GM19438 (cell line): Measurements from ENCODE around the gene FUT7.
A peak's percentile ranks its signal among the peaks of the same experiment; 100 is the strongest.
"Not testable (repeated sequence)": the region's sequence is repeated elsewhere in the genome, so short reads cannot be mapped to it uniquely, and the experiment has no call there.

Experiments used
- ATAC-seq: cut with Tn5 transposase; IDR thresholded peaks from one replicate; pipeline ENCODE4 v1.9.1; 2021; ENCODE audit warnings: low read depth; ENCODE audit not compliant: unreplicated experiment

The FUT7 gene

DNA sequence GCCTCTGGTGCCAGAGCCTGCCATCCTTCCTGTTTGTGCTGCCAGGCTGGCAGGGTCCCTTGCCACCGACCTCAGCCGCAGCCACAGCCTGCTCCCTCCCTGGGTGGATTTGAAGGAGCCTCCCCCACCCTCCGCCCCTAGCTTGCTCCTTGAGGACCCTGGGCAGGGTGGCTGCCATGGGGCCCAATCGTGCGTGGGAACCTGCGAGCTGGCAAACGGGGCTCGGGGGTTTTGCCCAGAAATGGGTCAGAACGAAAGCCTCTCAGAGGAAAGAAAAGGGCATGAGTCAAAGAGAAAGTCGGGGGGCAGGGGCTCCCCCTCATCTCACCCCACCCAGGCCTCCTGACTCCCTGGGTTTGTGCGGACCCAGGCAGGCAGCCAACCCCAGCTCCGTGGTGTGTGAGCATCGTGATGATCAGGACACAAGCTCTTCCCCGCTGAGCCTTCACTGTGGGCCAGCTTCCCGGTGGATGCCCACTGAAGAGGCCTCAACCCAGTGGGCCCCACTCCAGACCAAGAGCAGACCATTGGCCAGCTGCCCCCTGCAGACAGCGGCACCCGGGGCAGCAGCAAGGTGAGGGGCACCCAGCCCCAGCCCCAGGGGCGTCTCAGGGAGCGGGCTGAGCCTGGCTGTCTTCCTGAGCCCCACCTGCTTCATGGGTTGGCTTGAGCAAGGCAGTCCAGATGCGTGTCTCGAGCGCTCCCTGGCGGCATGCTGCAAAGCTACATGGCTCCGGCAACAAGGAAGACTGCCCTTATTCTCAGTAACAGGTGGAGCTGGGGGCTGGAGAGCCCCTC is 3.0 kb upstream of the FUT7 start:
- peak; percentile 50 for ATAC-seq

DNA sequence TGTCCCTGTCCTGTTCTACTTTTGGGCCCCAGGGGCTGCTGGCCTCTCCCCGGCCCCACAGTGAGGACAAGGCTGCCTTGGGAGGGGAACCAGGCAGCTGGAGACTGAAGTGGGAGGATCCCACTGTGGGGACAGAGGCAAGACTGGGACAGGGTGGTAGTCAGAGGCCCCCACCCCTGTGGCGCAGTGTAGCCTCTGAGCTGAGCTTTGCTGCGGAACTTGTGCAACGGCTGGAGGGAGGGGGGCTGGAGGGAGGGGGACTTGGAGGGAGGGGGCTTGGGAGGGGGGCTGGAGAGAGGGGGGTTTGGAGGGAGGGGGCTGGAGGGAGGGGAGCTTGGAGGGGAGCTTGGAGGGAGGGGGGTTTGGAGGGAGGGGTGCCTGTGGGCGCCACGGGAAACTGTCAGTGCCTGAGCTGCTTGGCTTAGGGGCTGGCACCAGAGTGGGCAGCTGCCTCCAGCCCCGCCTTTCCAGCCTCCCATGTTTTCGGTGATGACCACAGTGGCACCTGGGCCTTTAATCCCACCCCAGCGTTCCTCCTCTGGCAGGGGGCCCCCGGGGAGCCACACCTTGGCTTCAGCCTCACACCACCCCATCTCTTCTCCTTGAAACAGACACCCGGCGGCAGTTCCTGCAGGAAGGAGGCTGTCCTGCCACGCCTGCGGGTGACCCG is 2.3 kb upstream of the FUT7 start:
- ATAC-seq, result no peak

DNA sequence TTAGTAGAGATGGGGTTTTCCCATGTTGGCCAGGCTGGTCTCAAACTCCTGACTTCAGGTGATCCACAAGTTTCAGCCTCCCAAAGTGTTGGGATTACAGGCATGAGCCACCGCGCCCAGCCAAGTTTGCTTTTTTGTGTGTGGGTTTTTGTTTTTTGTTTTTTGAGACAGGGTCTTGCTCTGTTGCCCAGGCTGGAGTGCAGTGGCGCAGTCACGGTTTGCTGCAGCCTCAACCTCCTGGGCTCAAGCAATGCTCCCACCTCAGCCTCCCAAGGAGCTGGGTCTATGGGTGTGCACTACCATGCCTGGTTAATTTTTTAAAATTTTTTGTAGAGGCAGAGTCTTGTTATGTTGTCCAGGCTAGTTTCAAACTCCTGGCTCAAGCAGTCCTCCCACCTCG is 1.6 kb upstream of the FUT7 start:
- not testable (repeated sequence) for ATAC-seq

DNA sequence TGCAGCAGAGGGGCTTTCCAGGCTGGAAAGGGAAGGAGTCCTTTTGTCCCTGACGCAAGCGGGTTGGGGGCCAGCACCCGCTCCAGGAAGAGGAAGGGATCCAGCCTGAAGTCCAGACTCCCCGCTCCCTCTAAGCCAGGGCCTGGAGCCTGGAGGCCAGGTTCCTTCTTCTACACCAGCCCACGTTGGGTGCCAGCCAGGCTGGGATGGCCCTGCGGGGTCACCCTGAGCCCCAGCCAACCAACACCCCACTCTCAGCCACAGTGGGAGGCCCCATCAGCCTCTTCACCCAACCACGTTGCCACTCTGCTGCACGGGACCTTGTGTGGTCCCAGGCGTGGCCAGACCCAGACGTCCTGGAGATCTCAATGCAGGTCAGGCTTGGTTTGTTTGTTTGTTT is 970 bp upstream of the FUT7 start:
- no peak for ATAC-seq

DNA sequence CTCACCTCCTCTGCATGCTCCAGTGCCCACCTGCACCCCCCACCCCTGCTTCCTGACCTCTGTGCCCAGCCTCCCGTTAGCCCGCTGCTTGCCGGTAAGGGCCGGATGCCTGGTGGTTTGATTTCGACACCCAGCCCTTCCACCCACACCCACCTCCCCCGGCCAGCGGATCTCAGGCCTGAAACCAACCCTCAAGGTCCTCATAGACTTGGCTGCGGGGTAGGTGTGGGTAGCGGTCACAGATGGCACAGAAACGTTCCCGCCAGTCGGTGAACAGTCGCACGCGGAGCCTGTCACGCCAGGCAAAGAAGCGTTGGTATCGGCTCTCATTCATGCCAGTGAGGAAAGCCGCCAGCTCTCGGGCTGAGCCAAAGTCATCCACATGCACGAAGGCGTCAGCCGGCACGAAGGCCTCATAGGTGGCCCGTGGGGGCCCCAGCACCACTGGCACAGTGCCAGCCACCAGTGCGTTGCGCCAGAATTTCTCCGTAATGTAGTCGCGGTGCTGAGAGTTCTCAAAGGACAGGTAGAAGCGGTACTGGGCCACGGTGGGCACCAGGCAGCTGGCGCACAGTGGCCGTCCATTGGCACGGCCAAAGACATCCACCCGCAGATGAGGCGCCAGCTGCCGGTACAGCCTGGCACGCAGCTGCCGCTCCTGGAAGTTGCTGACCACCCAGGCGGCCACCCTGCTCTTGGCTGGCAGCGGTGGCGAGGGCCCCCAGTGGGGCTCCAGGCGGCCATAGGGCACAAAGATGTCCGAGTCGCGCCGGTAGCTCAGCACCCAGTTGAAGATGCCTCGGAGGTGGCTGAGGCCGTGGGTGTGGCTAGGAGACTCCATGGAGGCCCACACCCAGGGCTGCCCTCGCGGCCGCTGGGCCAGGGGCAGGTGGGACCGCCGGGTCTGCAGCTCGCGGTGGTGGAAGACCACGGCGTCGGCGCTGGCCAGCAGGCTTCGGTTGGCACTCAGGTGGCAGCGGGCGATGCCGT is 1.1 kb downstream of the FUT7 start:
- no peak for ATAC-seq

DNA sequence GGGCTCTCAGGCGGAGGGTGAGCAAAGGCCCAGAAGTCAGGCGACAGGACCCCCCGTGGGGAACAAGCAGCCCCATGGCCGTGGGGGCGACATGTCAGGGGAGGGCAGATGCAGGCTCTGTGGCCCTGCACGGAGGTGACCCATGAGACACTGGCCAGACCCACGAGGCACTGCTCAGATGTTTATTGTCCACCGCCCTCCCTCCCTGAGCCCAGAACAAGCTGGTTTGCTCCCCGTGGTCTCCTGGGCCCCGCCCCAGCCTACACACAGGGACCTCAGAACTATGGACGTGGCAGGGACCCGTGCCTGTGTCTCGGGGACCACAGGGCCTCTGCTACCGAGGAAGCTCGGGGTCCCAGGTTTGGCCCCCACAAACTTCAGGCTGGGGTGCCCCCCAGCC is 1.9 kb downstream of the FUT7 start:
- no peak for ATAC-seq

DNA sequence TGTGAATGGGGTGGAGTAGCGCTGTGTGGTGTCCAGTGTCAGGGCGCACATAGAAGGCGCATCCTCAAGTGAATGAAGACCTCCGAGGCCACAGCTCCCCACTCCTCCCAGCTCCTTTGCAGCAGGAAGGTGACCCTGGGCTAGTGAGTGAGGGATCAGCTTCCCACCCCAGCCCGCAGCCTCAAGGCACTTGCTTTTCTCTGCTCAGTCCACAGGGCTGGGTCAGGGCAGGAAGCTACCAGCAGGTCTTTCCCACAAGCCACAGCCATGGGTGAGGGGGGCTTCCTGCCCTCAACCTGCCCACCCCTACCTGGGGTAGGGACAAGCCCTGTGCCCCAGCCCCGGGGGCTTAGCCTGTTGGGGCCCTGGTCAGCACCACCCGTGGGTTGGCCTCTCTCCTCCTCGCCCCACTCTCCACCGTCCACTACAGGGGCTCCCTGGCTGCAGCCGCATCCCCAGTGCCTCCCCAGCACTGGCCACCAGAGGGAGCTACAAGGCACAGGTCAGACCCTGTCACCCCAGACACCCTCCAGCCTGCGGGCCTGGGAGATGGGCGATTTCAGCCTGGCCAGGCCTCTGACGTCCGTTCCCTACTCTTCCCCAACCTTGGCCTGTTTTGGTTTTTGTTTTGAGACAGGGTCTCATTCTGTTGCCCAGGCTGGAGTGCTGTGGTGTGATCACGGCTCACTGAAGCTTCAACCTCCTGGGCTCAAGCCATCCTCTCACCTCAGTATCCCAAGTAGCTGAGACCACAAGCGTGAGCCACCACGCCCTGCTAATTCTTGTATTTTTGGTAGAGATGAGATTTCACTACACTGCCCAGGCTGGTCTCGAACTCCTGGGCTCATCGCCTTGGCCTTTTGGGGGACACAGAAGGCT is 2.6 kb downstream of the FUT7 start:
- ATAC-seq, result no peak

DNA sequence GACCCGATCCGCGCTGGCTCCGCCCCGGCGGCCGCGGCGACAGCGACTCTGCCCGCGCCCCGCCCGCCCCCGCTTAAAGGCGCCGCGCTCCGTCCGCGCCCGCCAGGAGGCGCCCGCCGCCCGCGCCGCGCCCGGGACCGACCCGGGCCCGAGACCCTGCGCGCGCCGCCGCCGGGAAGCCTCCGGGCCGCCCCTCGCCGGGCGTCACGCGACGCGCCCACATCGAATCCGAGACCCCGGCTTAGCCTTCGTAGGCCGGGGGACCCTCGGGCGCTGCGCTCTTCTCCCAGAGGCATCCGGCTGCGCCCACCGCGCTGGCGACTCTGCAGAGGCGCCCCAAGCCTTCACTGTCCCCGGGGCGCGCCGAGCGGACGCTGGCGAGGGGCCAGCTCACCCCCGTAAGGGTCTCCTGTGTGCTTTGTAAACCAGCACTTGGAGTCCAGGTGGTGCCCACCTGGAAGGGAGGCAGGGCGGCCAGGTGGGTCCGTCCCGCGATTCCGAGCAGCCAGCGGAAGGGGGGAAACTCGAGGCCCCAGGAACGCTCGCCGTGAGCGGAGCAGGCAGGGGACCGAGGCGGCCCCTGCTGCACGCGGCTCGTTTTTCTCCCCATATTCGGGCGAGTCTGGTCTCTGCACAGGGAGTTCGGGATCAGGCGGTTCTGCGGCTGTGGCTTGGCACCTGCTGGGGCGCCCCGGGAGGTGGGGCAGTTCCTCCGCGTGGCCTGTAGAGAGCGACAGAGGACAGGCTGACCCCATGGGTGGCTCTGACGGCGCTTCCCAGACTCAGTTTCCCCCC is 3.4 kb downstream of the FUT7 start:
- no peak for ATAC-seq

DNA sequence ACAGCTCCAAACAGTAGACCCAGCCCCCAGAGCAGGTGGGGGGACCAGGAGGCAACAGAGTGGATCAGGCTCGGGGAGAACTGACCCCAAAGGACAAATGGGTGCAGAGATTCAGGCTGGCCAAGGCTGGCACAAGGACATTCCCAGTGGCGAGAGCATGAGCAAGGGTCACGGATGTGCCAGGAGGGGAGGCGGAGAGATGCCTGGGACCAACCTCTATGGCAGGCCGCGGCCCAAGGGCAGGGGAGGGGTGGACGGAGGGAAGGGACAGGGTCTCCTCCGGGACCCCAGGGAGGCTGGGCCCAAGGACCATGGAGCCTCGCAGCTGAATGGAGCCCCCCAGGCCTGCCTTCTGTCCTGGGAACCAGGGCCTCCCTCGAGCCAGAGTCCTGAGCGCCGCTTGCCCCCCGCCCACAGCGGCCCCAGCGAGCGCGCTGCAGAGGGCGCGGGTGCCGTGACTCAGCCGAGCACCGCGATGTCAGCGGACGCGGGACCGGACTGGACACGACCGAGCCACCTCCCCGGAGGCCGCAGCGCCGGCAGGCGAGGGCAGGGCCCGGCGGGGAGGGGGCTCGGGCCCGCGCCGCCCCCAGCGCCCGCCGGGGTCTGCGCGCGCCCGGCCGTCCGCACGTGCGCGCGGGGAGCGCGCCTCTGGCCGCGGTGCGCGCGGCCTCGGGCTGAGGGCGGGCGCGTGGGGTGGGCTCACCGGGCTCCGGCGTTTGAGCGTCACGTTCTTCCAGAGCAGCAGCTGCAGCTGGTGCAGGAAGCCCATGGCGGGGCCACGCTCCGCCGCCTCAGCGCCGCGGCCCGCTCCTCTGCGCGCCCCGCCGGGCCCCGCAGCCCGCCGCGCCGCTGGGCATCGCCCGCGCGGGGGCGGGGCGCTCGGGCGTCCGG is 4.3 kb downstream of the FUT7 start, which contains the start of gene ABCA2:
TSS of gene ABCA2 (minus strand) at position 869 of the 894 bp plus-strand sequence. CDS start at position 772, 97 bp downstream.
- ATAC-seq, result no peak

DNA sequence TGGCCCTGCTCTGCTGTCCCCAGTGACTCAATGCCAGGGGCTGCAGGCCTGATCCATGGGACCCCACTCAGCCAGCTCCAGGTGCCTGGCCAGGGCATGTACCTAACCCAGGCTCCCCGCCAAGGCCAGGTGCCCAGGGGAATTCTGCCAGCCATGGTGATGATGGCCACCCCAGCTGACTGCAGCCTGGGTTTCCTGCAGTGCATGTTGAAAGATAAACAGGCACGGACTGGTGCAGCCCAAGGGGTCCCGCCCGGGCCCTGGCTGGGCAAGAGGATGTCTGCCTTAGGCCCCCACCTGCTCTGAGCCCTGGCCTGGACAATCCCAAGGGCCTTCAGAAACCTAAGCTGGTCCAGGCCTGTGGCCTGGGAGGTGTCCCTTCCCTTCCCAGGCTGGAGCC is 5.1 kb downstream of the FUT7 start:
- ATAC-seq, result no peak

DNA sequence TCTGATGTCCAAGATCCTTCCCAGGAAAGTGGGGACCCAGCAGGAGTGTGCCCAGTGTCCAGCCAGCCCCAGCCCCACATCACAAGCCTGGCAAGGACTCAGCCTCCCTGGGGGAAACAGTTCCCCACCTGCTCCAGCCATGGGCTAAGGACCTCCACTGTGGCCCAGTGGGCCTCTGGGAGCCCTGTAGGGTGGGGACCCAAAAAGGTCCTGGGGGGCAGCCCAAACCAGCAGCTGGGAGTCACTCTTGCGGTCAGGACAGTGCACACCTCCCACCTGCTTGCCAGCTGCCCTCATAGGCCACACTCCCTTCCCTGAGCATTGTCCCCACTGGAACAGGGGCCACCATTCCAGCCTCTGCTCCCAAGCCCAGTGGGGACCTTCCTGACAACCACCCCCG is 5.5 kb downstream of the FUT7 start:
- no peak for ATAC-seq

DNA sequence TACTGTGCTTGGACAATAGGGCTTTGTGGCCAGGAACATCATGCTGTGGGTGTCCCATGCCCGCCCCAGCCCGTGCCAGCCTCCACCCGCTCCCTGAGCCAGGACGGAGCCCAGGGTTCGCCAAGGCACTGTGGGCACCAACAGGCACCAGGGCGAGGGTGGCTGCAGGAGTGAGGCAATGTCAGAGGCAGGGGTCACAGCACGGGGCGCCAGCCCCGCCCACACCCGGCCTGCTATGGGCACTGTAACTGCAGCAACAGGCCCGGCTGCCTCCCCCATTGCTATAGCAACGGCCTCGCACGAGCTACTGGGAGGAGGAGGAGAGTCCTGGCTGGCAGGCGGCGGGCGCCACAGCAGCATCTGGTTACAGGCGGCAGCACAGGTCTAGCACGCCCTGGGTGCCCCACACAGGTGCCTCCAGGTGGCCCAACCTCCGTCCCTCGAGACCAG is 6.3 kb downstream of the FUT7 start:
- ATAC-seq, result no peak

DNA sequence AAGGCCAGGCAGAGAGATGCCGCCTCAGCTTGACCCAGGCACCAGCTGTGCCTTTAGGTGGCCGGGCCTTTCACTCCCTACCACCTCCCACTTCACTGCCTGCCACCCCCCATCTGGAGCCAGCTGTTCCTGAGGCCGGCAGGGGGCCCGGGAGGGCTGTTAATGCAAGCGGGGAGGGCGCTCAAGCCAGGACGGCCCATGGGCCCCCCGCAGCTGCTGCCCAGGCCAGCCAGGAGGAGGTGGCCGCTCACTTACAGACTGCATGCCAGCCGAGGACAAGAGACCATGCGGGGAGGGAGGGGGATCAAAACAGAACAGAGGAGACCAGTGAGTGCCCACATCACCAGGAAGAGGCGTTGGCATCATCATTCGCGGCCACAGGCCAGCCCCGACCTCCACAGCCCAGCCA is 8.3 kb downstream of the FUT7 start:
- ATAC-seq, result no peak

DNA sequence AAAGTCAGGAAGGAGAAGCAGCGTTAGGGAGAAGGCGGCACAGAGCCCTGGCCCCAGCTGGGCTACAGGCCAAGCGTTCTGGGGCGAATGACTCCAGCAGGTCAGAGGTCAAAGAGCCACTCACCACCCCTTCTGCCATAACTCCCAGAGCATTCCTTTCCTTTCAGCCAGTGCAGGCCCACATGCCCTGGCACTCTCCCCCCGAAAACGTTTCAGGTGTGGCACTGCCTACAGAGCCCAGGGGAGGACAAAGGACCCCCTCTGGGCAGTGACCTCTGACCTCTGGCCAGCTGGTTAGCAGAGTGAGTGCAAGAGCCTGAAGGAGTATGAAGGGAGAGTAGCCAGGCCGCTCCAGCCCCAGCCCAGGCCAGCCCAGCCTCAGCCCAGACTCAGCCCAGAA is 8.7 kb downstream of the FUT7 start:
- ATAC-seq, result no peak

DNA sequence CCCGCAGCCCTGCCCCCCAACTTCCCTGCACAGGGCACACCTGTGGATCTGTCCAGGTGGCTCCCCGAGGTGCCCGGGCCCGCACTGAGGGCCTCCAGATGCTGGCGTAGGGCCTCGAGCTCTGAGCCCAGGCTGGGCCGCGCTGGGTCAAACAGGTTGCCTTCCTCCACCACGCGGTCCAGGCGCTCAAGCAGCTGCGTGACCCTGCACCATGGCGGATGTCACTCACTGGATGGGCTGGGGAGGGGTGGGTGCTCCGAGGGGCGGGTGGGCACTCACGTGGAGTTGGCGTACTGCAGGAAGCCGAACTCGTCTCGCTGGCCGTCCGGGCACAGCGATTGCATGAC is 9.3 kb downstream of the FUT7 start:
- ATAC-seq, result no peak

DNA sequence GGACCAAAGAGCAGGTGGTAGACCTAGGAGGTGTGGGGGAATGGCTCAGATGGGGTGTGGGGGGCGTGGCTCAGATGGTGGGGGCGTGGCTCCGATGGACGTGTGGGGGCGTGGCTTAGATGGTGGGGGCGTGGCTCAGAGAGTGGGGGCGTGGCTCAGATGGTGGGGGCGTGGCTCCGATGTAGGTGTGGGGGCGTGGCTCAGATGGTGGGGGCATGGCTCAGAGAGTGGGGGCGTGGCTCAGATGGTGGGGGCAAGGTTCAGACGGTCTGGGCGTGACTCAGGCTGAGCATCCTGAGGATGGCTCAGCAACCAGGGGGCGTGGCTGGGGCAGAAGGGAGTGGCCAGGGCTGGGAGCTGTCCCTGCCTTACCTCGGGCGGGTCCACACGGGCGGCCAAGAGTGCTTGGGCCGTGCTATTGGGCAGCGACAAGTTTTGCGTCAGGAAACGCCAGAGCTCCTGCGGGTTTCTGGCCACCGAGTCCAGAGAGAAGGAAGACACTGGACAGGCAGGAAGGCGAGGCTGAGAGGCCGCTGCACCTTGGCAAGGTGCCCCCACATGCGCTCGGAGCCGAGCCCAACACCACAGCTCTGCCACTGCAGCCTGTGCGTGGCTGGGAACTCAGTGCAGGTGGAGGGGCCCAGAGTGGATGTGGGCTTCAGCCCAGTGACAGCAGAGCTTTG is 9.8 kb downstream of the FUT7 start:
- ATAC-seq, result no peak

DNA sequence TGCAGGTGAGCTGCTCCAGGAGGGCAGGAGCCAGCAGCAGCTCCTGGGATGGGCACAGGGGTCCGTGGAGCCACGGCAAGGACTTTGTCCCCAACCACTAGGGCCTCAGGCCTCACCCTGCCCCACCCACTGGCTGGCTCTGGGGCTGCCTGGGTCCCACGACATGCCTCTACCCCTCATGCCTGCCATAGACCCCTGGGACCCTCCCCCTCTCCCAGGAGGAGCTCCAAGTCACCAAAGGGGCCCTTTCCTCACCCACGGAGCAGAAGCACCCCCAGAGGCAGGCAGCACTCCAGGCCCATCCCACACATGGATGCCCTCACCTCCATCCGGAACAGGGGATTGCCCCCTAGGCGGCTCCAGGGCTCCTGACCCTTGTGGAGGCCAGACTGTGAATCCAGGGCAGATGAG is 10.3 kb downstream of the FUT7 start:
- no peak for ATAC-seq
